Left hindlimb (tissue), 1 donor: ENCODE data around the gene RGS10.
"Not testable (repeated sequence)": the region's sequence is repeated elsewhere in the genome, so short reads cannot be mapped to it uniquely, and the experiment has no call there.

Experiments used
- DNase-seq: peaks from one replicate; pipeline ENCODE4 v3.0.0-alpha.2; 2018

The RGS10 gene

GRCh38 chr10:119542357-119542987, at the start of gene RGS10:
Gene RGS10, minus strand, starts transcription at chr10:119542719. Its CDS starts 81 bp downstream, at chr10:119542638.
- DNase-seq = peak; percentile 83

- no peak for DNase-seq
These were observed 45.6 kb upstream of the RGS10 start for GRCh38 chr10:119588071-119588470.

DNA sequence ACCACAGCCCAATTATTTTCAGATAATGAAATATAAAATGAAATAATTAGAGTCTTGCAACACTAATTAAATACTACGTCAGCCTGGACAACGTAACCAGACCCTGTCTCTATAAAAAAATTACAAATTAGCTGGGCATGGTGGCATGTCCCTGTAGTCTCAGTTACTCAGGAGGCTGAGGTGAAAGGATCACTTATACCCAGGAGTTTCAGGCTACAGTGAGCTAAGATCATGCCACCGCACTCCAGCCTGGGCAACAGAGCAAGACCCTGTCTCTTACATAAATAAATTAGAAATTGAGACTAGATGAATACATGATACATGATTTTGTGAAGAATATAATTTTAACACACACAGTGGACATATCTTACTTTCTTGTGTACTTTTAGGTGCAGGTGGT, 35.8 kb upstream of the RGS10 start:
- DNase-seq = no peak

- DNase-seq = no peak
These were observed 33.5 kb upstream of the RGS10 start for GRCh38 chr10:119575991-119576390.

DNA sequence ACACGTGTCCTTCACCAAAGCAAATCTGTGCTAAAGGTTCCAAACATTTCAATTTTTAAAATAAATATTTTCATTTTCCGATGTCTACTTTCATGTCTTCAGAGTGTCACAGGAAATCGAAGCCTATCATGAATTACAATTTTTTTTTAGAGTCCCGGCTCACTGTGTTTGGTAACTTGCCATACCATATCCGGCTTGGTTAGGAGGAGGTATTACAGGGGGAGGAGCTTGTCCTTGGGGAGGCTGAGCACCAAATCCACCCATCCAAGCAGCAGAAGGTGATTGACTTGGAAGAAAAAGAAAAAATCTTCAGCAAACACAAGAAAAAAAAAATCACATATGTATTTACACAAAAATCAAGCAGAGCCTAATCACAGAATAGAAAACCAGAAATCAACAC, 33.0 kb upstream of the RGS10 start:
- no peak for DNase-seq

- no peak for DNase-seq
These were observed 25.5 kb upstream of the RGS10 start for GRCh38 chr10:119567978-119568377.

- no peak for DNase-seq
These were observed 19.6 kb upstream of the RGS10 start for GRCh38 chr10:119562097-119562496.

GRCh38 chr10:119559511-119559910, 17.0 kb upstream of the RGS10 start:
- not testable (repeated sequence) for DNase-seq

DNA sequence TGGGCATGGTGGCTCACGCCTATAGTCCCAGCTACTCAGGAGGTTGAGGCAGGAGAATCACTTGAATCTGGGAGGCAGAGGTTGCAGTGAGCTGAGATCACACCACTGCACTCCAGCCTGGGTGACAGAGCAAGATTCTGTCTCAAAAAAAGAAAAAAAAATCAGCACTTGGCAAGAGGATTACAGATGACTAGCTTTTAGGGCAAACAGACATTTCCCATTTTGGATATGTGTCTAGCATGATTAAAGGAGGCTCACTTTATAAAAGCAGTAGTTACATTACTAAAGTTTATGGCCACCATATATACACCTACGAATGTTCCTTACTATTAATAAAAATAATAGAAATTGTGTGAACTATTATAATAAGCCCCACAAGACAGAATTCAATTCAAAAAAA, 13.6 kb upstream of the RGS10 start:
- not testable (repeated sequence) for DNase-seq

GRCh38 chr10:119555178-119555784, 12.8 kb upstream of the RGS10 start:
- no peak for DNase-seq

DNA sequence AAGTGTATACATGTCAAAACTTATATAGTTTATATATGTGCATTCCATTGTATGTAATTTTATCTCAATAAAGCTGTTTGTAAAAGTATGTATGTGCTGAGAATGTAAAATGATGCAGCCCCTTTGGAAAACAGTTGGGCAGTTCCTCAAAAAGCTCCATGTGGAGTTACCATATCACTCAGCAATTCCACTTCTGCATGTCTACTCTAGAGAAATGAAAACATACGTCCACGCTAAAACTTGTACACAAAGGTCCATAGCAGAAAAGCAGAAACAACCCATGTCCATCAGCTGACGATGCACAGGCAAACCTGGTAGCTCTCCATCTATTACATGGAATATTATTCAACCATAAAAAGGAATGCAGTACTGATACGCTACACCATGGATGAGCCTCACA, 8.3 kb upstream of the RGS10 start:
- no peak for DNase-seq

DNA sequence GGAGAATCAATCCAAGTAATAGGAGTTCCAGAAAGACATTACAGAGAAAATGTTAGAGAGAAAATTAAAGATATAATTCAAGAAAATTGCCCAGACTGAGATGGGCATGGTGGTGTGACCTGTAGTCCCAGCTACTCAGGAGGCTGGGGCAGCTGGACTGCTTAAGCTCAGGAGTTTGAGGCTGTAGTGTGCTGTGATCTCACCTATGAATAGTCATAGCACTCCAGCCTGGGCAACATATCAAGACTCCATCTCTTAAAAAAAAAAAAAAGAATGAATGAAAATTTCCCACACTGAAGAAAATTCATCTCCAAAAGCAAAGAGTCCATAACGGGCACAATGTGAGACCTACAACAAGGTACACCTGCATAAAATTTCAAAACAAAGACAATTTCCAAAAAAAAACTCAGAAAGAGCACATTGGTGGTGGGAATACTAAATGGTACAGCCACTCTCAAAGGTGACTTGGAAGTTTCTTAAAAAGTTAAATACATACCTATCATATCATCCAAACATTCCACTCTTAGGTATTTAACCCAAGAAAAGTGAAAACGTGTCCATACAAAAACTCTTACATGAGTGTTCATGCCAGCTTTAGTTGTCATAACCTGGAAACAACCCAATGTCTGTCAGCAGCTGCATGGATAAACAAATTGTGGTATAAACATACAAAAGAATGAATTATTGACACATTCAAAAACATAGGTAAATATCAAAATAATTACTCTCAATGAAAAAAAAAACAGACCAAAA, 6.9 kb upstream of the RGS10 start:
- DNase-seq = no peak

DNA sequence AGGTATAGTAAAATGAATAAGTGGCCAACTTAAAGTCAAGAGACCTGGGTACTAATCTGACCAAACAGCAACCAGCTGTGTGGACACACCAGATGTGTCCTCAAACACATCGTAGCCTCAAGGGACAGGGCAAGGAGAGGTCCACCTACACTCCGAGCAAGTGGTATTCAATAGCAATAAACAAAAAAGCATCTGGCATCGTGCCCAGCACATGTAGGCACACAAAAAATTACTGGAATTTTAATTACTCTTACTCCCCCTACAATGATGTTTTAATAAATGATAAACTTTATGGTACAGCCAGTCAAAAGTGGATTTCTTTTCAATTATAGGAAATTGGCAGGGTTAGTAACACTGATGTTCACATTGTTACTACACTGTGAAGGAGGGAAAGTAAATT, 3.5 kb upstream of the RGS10 start:
- DNase-seq = no peak

GRCh38 chr10:119545310-119545709, 2.8 kb upstream of the RGS10 start:
- DNase-seq = no peak

- peak; percentile 60 for DNase-seq
These were observed 1.5 kb upstream of the RGS10 start for GRCh38 chr10:119543814-119544642.

DNA sequence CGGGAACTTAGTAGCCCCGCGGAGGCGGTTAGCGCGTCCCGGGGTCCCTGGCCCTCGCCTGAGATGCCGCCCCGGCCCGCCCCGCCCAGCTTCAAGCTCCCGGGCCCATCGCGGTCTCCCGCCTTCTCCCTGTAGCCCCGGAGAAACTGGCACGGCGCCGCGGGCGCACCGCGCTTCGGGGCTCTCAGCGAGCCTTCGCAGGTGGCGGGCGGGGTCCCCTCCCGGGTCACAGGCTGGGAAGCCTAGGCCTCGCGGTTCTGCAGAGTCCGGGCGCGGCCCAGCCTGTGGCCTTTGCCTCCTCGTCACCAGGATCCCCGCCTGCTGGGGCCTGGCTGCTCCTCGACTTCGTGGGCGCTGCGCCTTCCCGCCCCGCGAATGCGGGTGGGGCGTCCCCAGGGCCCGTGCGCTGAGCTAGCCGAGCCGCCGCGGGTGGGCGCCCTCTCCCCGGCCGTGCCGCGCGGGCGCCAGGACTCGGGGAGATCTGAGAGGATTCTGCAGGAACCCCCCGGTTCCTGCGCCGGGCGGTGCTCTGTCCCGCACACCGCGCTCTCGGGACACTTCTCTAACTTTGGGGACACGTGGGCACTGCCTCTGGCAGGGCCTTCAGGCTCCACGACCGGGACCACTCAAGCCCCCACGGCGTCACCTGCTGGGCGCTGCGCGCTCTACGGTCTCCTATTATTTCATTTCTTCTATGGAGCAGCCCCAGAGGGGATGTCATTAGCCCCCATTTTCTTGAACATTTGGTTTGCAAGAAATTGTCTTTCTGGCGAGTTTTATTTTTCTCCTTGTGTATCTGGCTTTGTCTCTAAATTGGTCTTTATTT, 682 bp upstream of the RGS10 start:
- peak; percentile 71 for DNase-seq

DNA sequence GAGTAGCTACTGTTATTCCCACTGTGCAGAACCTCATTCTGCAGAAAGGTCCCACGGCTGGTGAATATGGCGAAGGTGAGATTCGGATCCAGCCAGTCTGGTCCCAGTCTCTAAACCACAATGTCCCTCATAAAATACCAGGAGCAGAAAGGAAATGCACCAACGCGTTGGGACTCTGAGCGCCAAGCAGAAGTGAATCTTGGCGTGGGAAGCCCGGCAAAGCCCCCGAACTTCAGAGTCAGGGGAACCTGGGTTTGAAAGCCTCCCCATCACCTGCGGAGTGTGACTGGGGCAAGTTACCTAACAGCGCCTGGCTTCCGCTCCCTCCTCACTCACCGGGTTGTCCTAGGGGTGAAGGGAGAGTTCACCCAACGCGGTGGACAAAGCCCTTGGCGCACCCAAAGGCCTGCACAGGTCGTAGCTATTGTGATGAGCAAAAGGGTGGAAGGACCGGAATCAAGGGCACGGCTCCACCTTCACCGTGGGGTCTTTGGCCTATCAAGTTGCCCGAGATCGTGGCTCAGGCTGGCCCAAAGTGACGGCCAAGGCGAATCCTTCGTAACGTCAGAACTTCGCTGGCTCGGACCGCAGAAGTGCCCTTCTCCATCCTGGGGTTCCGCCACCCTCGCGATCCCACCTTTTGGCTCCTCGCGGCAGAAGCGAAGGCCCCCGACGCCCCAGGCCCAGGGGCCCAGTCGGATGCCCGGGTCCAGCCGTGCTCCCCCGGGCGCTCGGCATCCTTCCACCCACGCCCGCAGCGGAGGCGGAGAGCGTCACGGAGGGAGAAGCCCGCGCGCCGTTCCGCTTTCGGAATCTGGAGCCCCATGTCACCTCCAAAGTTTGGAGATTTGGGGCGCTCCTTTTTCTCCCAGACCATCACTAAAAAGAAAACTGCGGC, 811 bp downstream of the RGS10 start:
- no peak for DNase-seq

- DNase-seq = no peak
These were observed 1.5 kb downstream of the RGS10 start for GRCh38 chr10:119541046-119541445.

GRCh38 chr10:119540038-119540437, 2.5 kb downstream of the RGS10 start:
- DNase-seq = no peak

- DNase-seq = no peak
These were observed 3.1 kb downstream of the RGS10 start for GRCh38 chr10:119539359-119539825.
